ENCODE data around the gene STARD7. TPM values are rescaled to one million over a fixed set of nuclear protein-coding genes. Genes with fewer than 3 reads are reported as not detected.

Gene STARD7
- total and polyA plus RNA-seq, 10 of the 15 experiments (the other 5 are each of a cell fraction or from before 2014, with no cell fraction given): 85.4 to 237 (median 153) TPM

DNA sequence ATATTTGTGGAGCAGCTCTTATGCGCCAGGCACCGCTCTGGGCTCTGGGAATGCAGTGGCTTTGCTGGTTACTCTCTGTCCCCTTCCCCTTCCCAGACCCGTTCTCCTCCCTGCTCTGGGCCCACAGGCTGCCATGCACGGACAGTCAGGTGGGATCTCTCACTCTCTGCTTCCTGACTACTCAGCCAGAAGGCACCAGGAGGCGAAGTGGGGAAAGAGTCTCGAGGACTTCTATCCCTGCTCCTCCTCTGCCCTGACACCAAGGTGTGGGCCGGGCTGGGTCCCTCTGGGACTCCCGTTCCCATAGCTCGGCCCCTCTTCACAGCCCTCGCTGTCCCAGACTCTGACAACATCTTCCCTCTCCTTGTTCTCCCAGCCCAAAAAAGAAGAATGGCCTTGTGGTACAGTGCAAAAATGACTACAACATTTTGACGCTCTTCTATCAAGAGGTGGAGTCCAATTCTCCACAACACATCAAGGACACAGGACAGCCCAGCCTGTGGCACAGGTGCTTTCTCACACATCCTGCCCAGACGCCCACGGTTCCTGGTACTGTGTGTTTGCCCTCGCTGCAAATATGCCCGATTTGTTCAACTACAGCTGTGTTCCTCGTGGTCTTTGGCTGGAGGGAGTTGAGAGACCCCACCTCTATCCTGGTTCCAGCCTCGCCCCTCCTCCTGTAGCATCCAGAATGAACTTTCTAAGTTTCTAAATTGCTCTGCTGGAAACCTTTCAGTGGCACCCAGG is 49.4 kb downstream of the STARD7 start:
- FAIRE-seq (no peak), DNase-seq (ENCODE audit: low read depth, low spot score) (no peak), ATAC-seq (no peak)
- ChIA-PET SMC1A (ENCODE audit: uncharacterized antibody, unreplicated experiment) (interaction anchor here (1.0 to 6.6 kb wide), 4 partner anchors 15 to 165 kb away, joined by 3 to 139 read pairs (median 17); partner anchors contain the start of genes ASTL and DUSP2), RAD21 (ENCODE audit: unreplicated experiment) (interaction anchor here (0.8 to 6.3 kb wide), 4 partner anchors 15 to 74 kb away, joined by 3 to 182 read pairs (median 30); partner anchors contain the start of genes ASTL, DUSP2 and STARD7), POLR2A (interaction anchor here (1.0 to 6.4 kb wide), 5 partner anchors 15 to 74 kb away, joined by 3 to 161 read pairs (median 11); partner anchors contain the start of genes DUSP2 and STARD7), CTCF (interaction anchor here (0.6 to 4.2 kb wide), 4 partner anchors 15 to 21 kb away, joined by 3 to 42 read pairs (median 4); no protein-coding TSS in a partner anchor)
- H3K4me1 ChIP-seq (ENCODE audit: control insufficient read depth, insufficient read depth, low read length): peaks cover 74% of the 10 kb centered on the region
- peaks cover 3% of the 10 kb centered on the region; the same call in 2 of the 3 replicates for H3K9me3 ChIP-seq (replicated peaks; ENCODE audit: control insufficient read depth, insufficient read depth, low read length)
- no peaks in the 10 kb centered on the region for H3K27me3 ChIP-seq (replicated peaks in 1 of 2; ENCODE audit: control insufficient read depth in 2 of 2, insufficient read depth in 2 of 2, low read length in 1 of 2)
- peak overlapping the region; percentile 78 for H3K4me2 ChIP-seq (ENCODE audit: control insufficient read depth, insufficient read depth)
- H3K27ac ChIP-seq (ENCODE audit: control insufficient read depth, insufficient read depth): peak overlapping the region; percentile 95
- no peaks in the 10 kb centered on the region; the same call in none of the 2 replicates for H3K79me2 ChIP-seq (ENCODE audit: control insufficient read depth, insufficient read depth, low read length)
- in situ Hi-C loops (cut with MboI) (no loop called here), intact Hi-C loops (cut with micrococcal nuclease; ENCODE audit: unreplicated experiment) (no loop called here)
- no peaks in the 10 kb centered on the region for H4K20me1 ChIP-seq (ENCODE audit: control insufficient read depth, insufficient read depth)
- 25% methylated on average over 17 of the region's 17 CpGs for whole genome bisulfite sequencing (ENCODE audit: insufficient coverage, insufficient replicate concordance, low lambda C conversion rate, missing lambda C conversion rate)
- H3K9ac ChIP-seq (ENCODE audit: control insufficient read depth, insufficient read depth, low read length): peak overlapping the region; percentile 68
- BruUV-seq (replicated peaks): no TSS peak
- peak overlapping the region; percentile 79 for H2AFZ ChIP-seq (ENCODE audit: control insufficient read depth, low read depth, low read length)
- H3K4me3 ChIP-seq: no peak overlapping the region
- no peaks in the 10 kb centered on the region for H3K36me3 ChIP-seq (ENCODE audit: control insufficient read depth in 2 of 2, insufficient read depth in 2 of 2, low read length in 1 of 2)
- TF ChIP-seq POLR2AphosphoS5 (IDR thresholded peaks at IDR 0.05; ENCODE audit: low read length): 0 out of 2 replicates have a peak, but pooled peaks have one; percentile 4
- no peak for TF ChIP-seq BACH1 (IDR thresholded peaks at IDR 0.05; ENCODE audit: borderline replicate concordance)
- TF ChIP-seq CREB1 (IDR thresholded peaks at IDR 0.05; ENCODE audit: low read depth): no peak
- no peak for TF ChIP-seq TARDBP (IDR thresholded peaks at IDR 0.05; ENCODE audit: borderline replicate concordance)
- TF ChIP-seq ZNF207 (IDR thresholded peaks at IDR 0.05; ENCODE audit: borderline replicate concordance): no peak
- TF ChIP-seq NR2F1 (conservative IDR thresholded peaks at IDR 0.05): no peak
- TF ChIP-seq, protein P1, sequence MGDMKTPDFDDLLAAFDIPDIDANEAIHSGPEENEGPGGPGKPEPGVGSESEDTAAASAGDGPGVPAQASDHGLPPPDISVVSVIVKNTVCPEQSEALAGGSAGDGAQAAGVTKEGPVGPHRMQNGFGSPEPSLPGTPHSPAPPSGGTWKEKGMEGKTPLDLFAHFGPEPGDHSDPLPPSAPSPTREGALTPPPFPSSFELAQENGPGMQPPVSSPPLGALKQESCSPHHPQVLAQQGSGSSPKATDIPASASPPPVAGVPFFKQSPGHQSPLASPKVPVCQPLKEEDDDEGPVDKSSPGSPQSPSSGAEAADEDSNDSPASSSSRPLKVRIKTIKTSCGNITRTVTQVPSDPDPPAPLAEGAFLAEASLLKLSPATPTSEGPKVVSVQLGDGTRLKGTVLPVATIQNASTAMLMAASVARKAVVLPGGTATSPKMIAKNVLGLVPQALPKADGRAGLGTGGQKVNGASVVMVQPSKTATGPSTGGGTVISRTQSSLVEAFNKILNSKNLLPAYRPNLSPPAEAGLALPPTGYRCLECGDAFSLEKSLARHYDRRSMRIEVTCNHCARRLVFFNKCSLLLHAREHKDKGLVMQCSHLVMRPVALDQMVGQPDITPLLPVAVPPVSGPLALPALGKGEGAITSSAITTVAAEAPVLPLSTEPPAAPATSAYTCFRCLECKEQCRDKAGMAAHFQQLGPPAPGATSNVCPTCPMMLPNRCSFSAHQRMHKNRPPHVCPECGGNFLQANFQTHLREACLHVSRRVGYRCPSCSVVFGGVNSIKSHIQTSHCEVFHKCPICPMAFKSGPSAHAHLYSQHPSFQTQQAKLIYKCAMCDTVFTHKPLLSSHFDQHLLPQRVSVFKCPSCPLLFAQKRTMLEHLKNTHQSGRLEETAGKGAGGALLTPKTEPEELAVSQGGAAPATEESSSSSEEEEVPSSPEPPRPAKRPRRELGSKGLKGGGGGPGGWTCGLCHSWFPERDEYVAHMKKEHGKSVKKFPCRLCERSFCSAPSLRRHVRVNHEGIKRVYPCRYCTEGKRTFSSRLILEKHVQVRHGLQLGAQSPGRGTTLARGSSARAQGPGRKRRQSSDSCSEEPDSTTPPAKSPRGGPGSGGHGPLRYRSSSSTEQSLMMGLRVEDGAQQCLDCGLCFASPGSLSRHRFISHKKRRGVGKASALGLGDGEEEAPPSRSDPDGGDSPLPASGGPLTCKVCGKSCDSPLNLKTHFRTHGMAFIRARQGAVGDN (IDR thresholded peaks at IDR 0.05): peak; percentile 23
- TF ChIP-seq, protein P2, sequence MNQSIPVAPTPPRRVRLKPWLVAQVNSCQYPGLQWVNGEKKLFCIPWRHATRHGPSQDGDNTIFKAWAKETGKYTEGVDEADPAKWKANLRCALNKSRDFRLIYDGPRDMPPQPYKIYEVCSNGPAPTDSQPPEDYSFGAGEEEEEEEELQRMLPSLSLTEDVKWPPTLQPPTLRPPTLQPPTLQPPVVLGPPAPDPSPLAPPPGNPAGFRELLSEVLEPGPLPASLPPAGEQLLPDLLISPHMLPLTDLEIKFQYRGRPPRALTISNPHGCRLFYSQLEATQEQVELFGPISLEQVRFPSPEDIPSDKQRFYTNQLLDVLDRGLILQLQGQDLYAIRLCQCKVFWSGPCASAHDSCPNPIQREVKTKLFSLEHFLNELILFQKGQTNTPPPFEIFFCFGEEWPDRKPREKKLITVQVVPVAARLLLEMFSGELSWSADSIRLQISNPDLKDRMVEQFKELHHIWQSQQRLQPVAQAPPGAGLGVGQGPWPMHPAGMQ (IDR thresholded peaks at IDR 0.05; ENCODE audit: borderline replicate concordance): no peak
- TF ChIP-seq, protein P3, sequence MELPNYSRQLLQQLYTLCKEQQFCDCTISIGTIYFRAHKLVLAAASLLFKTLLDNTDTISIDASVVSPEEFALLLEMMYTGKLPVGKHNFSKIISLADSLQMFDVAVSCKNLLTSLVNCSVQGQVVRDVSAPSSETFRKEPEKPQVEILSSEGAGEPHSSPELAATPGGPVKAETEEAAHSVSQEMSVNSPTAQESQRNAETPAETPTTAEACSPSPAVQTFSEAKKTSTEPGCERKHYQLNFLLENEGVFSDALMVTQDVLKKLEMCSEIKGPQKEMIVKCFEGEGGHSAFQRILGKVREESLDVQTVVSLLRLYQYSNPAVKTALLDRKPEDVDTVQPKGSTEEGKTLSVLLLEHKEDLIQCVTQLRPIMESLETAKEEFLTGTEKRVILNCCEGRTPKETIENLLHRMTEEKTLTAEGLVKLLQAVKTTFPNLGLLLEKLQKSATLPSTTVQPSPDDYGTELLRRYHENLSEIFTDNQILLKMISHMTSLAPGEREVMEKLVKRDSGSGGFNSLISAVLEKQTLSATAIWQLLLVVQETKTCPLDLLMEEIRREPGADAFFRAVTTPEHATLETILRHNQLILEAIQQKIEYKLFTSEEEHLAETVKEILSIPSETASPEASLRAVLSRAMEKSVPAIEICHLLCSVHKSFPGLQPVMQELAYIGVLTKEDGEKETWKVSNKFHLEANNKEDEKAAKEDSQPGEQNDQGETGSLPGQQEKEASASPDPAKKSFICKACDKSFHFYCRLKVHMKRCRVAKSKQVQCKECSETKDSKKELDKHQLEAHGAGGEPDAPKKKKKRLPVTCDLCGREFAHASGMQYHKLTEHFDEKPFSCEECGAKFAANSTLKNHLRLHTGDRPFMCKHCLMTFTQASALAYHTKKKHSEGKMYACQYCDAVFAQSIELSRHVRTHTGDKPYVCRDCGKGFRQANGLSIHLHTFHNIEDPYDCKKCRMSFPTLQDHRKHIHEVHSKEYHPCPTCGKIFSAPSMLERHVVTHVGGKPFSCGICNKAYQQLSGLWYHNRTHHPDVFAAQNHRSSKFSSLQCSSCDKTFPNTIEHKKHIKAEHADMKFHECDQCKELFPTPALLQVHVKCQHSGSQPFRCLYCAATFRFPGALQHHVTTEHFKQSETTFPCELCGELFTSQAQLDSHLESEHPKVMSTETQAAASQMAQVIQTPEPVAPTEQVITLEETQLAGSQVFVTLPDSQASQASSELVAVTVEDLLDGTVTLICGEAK (IDR thresholded peaks at IDR 0.05; ENCODE audit: borderline replicate concordance): no peak
- no peak for TF ChIP-seq NFIC (IDR thresholded peaks at IDR 0.05; ENCODE audit: low read depth, low read length)
- TF ChIP-seq RCOR1 (conservative IDR thresholded peaks at IDR 0.05; ENCODE audit: low read depth, low read length): no peak
- no peak for TF ChIP-seq YBX1 (IDR thresholded peaks at IDR 0.05)
- 0 out of 2 replicates have a peak, but pooled peaks have one; percentile 14 for TF ChIP-seq DPF2 (IDR thresholded peaks at IDR 0.05)

All from GM12878 (cell line).